Measurements from ENCODE around the gene IQGAP1.
A peak's percentile ranks its signal among the peaks of the same experiment; 100 is the strongest.

IQGAP1 gene

DNA sequence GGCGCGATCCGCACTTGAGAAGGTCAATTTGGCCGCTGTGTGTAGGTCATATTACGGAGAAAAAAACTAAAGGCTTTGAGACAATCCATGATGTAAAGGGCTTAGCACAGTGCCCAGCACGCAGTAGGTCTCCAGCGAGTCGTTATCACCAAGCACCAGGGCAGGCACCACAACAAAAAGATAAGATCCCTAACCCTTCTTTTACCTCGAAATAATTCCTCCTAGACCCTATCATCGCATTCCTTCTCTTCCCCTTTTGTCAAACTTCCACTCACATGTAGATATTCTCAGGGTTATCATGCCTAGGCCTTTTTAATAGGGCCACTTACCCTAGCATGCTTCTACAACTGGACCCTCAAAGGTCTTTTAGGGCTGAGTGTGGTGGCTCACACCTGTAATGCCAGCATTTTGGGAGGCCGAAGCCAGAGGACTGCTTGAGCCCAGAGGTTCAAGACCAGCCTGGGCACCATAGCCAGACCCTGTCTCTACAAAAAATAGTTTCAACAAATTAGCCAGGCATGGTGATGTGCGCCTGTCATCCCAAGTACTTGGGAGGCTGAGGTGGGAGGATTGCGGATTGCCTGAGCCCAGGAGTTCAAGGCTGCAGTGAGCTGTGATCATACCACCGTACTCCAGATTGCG, 22.5 kb upstream of the IQGAP1 start:
- no peak for DNase-seq (ENCODE audit: low read depth, low spot score)

DNA sequence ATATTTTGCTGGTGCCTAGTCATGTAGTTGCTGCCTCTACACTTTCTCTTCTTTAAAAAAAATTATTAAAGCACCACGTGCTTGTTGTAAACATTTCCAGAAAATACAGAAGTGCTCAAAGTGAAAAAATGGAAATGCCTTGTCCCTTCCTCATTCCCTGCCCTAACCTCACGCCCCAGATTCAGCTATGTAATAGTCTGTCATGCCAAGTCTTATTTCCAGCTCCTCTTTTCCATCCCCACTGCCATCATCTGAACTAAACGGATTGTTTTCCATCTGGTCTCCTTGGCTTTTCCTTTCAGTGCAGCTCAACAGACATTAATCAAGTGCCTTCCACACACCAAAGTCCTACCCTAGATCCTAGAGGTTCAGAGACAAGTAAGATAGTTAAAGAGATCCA, 20.5 kb upstream of the IQGAP1 start:
- no peak for DNase-seq (ENCODE audit: low read depth, low spot score)

DNA sequence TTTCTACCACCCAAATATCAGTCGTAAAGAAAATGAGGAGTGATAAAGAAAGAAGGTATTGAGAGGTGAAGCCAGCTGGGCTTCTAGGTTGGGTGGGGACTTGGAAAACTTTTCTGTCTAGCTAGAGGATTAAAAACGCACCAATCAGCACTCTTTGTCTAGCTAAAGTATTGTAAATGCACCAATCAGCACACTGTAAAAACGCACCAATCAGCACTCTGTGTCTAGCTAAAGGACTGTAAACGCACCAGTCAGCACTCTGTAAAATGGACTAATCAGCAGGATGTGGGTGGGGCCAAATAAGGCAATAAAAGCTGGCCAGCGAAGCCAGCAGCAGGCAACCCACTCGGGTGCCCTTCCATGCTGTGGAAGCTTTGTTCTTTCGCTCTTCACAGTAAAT, 13.0 kb upstream of the IQGAP1 start:
- DNase-seq (ENCODE audit: low read depth, low spot score) = no peak

DNA sequence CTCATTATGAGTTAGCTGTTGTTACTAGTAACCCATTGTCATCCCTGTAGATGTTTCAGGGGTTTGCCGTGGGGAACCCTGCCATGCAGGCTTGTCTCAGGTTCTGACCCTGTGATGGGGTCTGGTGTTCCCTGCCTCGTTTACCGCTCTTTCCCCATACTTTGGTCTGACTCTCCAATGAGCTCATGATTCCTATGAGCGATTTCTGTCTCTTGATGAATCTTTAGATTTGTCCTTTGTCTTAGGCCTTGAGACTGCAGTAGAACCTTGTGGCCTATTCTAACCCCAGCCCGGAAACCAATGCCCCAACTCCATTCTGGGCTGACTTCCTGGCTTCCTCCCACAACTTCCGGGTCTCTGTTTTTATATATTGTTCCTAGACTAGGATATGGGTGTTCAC, 11.3 kb upstream of the IQGAP1 start:
- peak; percentile 39 for DNase-seq (ENCODE audit: low read depth, low spot score)

DNA sequence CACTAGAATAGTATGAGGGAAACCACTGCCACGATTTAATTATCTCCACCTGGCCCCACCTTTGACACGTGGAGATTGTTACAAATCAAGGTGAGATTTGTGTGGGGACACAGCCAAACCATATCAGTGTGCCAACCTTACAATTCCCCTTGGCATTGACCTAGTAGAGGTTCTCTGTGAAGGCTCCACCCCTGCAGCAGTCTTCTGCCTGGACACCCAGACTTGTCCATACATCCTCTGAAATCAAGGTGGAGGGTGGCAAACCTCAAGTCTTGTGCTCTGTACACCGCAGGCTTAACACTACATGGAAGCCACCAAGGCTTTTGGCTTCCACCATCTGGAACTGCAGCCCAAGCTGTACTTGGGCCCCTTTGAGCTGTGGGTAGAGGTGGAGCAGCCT, 8.8 kb upstream of the IQGAP1 start:
- DNase-seq (ENCODE audit: low read depth, low spot score) = no peak

DNA sequence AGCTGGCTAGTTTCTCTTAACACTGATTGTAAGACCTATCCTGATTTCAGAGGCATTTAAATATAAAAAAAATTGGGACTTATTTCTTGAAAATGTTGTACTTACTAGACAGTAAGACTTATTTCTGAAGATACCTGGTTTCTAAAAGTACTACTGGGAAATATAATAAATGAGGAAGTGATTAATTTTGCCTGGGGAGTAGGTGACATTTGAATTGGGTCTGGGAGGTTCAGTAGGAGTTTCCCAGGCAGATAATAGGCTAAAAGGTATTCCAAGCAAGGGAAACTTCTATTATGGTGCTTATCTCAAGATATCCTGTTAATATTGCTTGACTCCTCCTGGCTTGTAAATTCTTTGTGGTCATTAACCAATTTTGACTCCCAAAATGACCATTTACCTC, 6.5 kb upstream of the IQGAP1 start:
- no peak for DNase-seq (ENCODE audit: low read depth, low spot score)

DNA sequence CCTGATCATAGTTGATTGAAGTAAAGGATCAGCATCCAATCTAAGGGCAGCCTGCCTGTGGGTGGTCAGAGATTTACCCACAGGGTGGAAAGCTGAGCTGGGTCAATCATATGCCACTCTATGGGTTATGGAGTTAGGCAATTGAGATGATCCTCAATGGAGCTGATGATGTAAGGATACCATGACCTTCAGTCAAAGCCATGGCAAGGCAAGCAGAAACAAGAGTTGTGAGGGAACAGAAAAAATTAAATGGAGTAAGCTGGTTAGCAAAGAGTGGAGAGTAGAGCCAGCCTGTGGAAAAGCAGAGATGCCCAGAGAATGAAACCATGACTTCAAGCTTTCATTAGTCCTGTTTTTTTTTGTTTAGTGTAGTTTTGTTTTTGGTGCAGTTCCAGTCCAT, 5.7 kb upstream of the IQGAP1 start:
- no peak for DNase-seq (ENCODE audit: low read depth, low spot score)

DNA sequence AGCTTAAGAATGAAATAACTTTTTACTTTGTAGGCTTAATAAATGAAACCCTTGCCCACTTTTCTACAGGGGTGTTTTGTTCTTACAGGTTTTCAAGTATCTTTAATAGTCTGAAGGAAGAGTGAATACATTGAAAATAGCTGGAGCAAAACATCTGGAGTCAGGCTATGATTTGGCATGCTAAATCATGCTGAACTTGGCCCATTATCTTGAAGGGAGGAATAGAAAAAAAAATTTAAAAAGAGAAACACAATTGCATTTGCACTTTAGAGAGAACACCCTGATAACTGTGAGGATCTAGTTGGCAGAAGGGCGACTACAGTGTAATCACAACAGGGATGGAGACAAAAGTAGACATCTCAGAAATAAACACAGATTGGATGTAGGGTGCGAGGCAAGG, 1.8 kb upstream of the IQGAP1 start:
- DNase-seq (ENCODE audit: low read depth, low spot score) = no peak

DNA sequence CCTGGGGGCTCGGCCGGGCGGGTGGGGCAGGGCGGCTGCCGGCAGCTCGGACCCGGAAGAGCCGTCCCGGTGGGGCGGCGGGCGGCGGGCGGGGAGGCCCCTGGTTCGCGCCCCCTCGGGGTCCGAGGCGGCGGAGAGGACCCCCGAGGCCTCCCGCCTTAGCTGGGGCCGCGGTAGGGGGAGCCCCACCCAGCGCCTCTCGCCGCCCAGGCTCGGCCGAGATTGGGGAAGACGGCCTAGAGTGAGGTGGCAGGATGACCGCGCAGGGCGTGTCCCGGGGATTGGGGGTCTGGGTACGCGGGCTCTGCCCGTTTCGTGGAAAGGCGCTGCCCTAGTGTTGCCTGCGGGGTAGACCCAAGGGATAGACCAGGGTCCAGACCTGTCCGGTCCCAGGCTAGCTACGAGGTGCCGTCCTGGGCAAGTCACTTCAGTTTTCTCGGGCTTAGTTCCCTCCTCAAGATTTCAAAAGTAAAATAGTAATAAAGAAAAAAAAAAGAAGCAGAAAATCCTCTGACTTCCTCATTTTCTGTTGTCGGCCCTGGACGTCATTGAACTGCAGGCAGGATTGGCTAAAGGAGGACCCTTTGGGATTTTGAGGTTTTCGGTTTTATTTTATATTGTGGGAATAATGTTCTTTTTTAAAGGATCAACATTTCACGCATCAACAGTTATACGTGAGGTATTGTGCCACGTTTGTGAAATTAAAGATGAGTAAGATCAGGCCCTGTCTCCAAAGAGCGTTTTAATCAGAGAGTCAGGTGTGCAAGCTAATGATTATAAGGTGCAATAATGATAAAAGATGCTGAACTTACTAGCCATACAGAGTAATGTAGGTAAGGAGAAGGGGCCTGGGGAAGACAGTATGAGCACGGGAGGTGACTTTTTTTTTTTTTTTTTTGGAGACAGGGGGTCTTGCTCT, 679 bp downstream of the IQGAP1 start:
- peak; percentile 35 for DNase-seq (ENCODE audit: low read depth, low spot score)

DNA sequence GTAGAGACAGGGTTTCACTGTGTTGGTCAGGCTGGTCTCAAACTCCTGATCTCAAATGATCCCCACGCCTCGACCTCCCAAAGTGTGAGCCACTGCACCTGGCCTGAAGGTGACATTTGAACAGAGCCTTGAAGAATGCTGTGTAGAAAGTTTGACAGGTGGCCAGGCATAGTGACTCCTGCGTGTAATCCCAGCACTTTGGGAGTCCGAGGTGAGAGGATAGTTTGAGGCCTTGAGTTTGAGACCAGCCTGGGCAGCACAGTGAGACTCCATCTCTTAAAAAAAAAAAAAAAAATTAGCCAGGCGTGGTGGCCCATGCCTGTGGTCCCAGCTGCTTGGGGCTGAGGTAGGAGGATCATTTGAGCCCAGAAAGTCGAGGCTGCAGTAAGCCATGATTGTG, 1.5 kb downstream of the IQGAP1 start:
- DNase-seq (ENCODE audit: low read depth, low spot score) = no peak

DNA sequence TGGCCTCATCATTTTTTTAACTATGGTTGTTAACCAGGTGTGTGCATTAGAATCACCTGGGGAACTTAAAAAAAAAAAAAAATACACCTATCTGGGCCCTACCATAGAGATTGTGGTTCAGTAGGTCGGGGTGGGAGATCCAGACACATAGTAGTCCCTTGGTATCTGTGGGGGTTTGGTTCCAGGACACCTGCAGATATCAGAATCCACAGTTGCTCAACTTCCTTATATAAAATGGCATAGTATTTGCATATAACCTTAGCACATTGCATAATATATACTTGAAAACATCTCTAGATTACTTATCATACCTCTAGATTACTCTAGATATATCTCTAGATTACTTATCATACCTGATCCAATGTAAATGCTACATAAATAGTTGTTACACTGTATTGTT, 5.0 kb downstream of the IQGAP1 start:
- no peak for DNase-seq (ENCODE audit: low read depth, low spot score)

DNA sequence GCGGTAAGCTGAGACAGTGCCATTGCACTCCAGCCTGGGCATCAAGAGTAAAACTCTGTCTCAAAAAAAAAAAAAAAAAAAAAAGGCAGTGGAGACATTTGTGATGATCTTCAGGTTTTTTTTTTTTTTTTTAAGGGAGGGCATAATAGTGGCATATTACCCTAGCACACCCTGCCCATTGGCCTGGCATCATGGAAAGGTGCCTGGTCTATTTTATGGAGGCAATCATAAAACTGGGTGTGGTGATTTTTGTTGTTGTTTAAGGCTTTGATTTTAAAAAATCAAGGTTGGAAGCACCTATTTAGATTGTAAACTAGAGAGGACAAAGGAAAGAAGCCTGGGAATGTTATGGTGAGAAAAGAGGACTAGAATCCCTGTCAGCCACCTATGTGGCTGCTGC, 6.0 kb downstream of the IQGAP1 start:
- DNase-seq (ENCODE audit: low read depth, low spot score) = no peak

DNA sequence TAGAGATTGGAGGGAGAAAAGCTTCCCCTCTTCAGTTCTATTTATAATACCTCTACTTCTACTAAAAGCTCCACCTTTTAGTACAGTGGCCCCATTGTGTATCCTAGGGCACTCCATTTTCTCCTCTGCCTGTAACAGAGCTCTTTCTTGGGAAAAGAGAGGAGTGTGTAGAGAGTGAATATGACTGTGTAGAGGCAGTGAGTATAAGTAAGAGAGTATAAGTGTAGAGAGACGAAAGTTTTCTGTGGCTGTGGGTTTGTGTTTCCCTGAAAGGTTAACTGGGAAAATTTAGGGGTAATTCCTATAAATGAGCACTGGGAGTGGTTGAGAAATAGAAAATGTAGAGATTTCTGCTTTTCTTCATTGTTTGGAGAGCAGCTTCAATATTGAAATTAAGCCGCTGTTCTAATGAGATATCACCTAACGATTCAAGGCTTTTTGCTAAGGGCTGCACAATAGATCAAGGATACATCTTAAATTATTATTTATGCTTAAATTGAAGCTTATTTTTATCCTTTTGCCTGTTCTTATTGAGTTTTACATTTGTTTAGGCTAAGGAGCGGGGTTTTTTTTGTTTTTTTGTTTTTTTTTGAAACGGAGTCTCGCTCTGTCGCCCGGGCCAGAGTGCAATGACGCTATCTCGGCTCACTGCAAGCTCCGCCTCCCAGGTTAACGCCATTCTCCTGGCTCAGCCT, 6.9 kb downstream of the IQGAP1 start:
- no peak for DNase-seq (ENCODE audit: low read depth, low spot score)

DNA sequence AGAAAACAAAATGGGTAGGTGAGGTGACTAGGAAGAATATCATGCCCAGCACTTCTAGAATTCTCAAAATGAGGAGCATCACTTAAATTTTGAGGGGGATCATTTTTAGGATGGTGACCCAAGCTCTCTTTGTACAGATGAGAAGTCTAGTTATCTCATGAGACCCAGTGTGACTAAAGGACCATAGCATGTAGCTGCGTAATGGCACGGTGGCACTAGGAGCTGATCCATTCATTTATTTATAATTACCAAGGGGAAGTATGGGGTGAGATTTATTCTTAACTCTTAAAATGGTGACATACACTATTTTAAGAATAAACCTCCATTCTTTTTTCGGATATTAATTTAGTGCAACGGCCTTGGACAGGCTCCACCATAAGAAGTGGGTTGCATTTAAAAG, 8.3 kb downstream of the IQGAP1 start:
- no peak for DNase-seq (ENCODE audit: low read depth, low spot score)

DNA sequence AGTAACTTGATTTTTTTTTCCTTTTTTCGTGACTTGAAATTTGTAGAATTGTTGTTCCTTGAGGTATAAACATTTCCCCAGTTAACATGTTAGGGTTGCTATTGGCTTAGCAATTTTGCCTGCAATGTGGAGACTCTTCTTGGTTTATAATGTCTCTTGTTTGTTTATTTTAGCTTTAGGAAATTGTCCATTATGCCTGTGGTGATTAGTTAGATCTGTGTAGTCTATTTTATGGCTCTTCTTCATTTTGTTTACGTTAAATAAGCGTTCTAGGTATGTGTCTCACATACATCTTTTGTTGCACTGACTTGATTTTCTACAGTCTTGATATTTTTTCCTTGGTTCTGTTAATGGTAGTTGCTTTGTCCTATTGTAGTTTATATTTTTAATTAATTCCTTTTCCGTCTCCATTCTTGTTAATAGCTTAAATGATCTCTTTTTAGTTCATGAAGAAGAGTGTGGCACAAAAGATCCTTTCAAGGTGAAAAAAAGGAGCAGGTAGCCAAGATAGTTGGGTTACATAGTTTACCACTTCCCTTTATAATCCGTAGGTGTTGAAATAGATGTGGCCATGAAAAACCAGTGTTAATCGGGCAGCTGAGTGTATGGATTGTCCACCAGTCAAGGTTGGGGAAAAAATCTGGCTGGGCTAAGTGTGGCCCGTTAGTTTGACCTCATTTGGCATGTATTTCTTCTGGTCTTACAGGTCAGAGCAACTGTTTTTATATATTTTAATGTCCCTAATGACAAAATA, 12.1 kb downstream of the IQGAP1 start:
- no peak for DNase-seq (ENCODE audit: low read depth, low spot score)

DNA sequence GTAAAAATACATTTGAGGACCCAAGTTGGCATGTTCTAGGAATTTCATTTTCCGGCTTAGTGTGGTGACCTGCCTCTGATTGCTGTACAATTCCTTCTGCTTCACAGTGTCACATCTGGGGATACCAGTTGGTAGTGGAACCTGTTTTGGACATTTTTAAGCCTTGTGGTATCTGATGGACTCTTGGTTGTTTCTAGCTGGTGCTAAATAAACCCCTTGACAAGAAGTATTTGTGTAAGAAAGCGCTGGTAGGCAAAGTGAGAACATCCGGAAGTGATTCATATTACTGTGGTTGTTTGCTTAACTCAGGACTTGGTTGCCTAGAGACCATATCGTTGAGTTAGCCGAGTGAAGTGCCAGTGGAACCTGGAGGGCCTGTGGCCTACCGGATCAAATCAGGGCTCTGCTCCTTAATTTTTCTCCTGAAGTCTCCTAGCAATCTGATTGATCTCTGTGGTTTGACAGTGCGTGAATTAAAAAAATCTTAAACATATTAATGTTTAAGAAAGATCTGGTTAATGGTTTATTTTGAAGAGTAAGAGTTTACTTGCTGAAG, 12.8 kb downstream of the IQGAP1 start:
- DNase-seq (ENCODE audit: low read depth, low spot score) = peak; percentile 50

DNA sequence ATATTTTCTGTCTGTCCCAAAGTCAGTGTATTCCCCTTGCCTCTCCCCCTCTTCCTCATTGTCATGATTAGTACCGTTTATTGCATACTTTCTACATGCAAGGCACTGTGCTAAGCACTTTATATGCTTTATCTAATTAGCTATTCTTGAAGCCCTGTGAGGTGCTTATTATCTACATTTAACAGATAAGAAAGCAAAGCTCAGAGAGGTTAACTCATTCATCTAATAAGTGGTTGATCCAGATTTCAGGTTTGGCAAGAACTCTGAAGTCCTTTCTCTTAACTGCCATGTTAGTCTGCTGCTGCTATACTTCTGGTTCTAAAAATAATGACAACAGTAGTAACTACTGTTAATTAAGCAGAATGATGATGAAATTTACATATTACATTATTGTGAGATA, 13.5 kb downstream of the IQGAP1 start:
- DNase-seq (ENCODE audit: low read depth, low spot score) = no peak

DNA sequence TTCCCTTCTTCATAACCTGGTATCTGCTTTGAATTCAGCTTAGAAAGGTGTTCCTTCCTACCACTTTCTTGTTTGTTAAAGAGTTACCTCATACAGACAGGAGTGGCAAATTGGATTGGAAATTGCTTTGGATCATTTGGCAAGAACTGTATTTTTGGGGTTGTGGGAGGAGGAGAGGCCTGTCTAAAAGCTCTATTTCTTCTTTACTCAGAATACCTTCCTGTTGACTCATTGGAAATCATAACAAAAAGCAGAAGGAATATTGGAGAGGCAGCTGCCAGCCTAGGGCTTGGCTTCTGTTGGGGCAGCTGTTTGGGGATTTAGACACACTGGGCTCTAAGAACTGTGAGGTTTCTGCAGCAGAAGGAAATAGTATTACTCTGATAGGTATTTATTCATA, 14.2 kb downstream of the IQGAP1 start:
- DNase-seq (ENCODE audit: low read depth, low spot score) = no peak

DNA sequence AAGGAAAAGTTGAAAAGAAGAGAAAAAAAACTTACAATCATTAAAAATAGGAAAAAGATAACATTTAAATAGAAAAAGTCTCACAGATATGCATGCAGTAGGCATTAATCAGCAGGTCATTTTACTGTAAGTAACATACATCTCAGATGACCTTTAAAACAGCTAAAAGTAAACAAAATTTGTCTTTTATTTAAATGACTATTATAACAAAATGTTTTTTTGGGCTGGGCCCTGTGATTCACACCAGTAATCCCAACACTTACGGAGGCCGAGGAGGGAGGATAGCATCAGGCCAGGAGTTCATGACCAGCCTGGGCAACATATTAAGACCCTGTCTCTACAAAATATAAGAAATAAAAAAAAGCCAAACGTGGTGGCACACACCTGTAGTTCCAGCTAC, 14.7 kb downstream of the IQGAP1 start:
- no peak for DNase-seq (ENCODE audit: low read depth, low spot score)

DNA sequence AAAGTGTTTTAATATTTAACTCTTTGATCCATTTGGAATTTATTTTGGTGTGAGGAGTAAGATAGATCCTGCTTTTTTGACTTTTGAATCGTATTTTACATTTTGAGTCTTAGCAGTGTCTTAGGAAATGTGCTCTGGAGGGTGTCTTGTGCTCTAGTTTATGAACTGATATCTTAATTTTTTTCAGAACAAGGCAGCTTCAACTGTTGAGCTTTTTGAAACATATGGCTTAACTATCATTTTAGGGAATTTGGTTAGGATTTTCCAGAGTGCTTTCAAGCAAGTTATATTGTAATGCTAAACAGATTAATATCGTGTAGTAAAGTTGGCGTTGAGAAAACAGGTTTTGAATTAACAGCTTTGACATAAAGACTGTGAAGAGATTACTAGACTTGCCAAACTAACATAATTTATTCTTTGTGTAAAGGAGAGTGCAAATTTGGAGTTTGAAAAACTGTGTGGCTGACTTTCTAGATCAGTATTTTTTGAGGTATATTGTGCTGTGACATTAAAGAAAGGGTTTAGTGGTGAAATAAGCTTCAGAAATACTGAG, 17.1 kb downstream of the IQGAP1 start:
- no peak for DNase-seq (ENCODE audit: low read depth, low spot score)

DNA sequence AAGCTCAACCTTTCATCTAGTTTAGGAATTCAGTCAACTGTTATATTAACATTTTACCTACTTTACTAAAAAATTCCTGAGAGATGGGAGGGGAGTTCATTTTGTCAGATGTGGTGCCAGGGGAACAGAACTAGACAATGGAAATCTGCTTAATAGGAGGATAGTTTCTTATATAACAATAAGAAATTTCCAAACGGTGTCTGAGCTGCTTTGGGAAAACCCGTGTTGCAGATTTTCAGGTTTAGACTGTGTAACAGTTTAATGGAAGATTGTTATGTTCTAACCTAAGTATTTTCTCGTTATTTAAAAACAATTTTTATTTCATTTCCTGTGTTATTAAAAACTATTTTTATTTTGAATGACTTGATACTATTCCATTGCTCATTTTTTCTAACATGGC, 19.3 kb downstream of the IQGAP1 start:
- DNase-seq (ENCODE audit: low read depth, low spot score) = no peak

Measured in activated CD4-positive, CD25-positive, alpha-beta regulatory T cell treated with anti-CD3 and anti-CD28 coated beads, Interleukin-2, amount 50 U/mL, for 16 hours (primary cell).